WTC11 (cell line): ENCODE measurements around the gene APOBEC3B.

Source experiments
- CBFB ChIP-seq: sonication (generic); formaldehyde crosslinking; IDR thresholded peaks from 2 replicates; pipeline ENCODE4 v1.8.1; 2022; ENCODE audit warnings: mild to moderate bottlenecking, low read depth, missing genetic modification reagents
- TCF7 ChIP-seq: sonication (generic); formaldehyde crosslinking; IDR thresholded peaks from 2 replicates; pipeline ENCODE4 v1.8.0; 2022; ENCODE audit warnings: mild to moderate bottlenecking, low read depth, missing genetic modification reagents, moderate library complexity
- TF ChIP-seq, protein P1 (sequence below): fragments of 200-600 bp; IDR thresholded peaks from 2 replicates; pipeline ENCODE4 v1.8.0; 2022; ENCODE audit warnings: antibody characterized with exemption

DNA sequence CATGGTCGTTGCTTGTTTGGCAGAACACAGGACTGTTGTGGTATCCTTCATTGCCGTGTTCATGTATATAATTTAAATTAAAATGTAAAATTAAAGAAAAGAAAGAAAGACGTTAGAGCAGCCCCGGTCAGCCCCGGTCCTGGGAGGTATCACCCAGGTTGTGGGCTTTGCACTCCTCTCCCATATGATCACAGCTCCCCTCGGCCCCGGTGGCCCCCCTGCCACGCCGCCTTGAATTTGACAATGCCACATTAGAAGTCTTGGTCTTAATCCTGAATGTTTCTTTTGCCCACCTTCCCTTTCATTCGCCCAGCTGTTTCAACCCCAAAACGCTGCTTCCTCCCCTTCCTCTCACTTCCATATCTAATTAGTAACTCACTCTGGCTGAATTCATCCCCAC lies 13.3 kb upstream of the APOBEC3B start:
- TF ChIP-seq, protein P1, sequence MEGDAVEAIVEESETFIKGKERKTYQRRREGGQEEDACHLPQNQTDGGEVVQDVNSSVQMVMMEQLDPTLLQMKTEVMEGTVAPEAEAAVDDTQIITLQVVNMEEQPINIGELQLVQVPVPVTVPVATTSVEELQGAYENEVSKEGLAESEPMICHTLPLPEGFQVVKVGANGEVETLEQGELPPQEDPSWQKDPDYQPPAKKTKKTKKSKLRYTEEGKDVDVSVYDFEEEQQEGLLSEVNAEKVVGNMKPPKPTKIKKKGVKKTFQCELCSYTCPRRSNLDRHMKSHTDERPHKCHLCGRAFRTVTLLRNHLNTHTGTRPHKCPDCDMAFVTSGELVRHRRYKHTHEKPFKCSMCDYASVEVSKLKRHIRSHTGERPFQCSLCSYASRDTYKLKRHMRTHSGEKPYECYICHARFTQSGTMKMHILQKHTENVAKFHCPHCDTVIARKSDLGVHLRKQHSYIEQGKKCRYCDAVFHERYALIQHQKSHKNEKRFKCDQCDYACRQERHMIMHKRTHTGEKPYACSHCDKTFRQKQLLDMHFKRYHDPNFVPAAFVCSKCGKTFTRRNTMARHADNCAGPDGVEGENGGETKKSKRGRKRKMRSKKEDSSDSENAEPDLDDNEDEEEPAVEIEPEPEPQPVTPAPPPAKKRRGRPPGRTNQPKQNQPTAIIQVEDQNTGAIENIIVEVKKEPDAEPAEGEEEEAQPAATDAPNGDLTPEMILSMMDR, result no peak
- no peak for TF ChIP-seq TCF7 (CRISPR knock-in tag)
- no peak for TF ChIP-seq CBFB (CRISPR knock-in tag)
